Parathyroid adenoma (tissue), 2 donors: ENCODE data around the gene CCDC12.
"Not testable (repeated sequence)": the region's sequence is repeated elsewhere in the genome, so short reads cannot be mapped to it uniquely, and the experiment has no call there.

ENCODE experiments used
- H2AFZ ChIP-seq: fragments of 300-600 bp; sonication (generic); one replicate; pipeline ENCODE4 v1.7.0; 2017; ENCODE audit warnings: antibody characterized with exemption, mild to moderate bottlenecking
- H3K27ac ChIP-seq: fragments of 300-600 bp; sonication (generic); one replicate; pipeline ENCODE4 v1.7.0; 2017
- H3K27me3 ChIP-seq: fragments of 300-600 bp; sonication (generic); one replicate; pipeline ENCODE4 v1.7.0; 2017; ENCODE audit warnings: low read length; ENCODE audit not compliant: control insufficient read depth, insufficient read depth
- H3K36me3 ChIP-seq: fragments of 300-600 bp; sonication (generic); one replicate; pipeline ENCODE4 v1.7.0; 2017; ENCODE audit warnings: low read length; ENCODE audit not compliant: control insufficient read depth, insufficient read depth
- H3K4me1 ChIP-seq: fragments of 300-600 bp; sonication (generic); one replicate; pipeline ENCODE4 v1.7.0; 2017; ENCODE audit warnings: control low read depth
- H3K4me2 ChIP-seq: fragments of 300-600 bp; sonication (generic); one replicate; pipeline ENCODE4 v1.7.0; 2017; ENCODE audit warnings: low read length
- H3K4me3 ChIP-seq: fragments of 300-600 bp; sonication (generic); one replicate; pipeline ENCODE4 v1.7.0; 2017; ENCODE audit warnings: low read depth, low read length
- H3K79me2 ChIP-seq: fragments of 300-600 bp; sonication (generic); one replicate; pipeline ENCODE4 v1.7.0; 2017; ENCODE audit warnings: control low read depth
- H3K9ac ChIP-seq: fragments of 300-600 bp; sonication (generic); one replicate; pipeline ENCODE4 v1.7.0; 2017; ENCODE audit warnings: mild to moderate bottlenecking
- H3K9me3 ChIP-seq: fragments of 300-600 bp; sonication (generic); one replicate; pipeline ENCODE4 v1.7.0; 2017; ENCODE audit warnings: low read length; ENCODE audit not compliant: control insufficient read depth
- CTCF ChIP-seq: fragments of 300-600 bp; sonication (generic); IDR thresholded peaks from one replicate; pipeline ENCODE4 v1.7.0; 2017; ENCODE audit warnings: antibody characterized with exemption, mild to moderate bottlenecking
- donor health status: primary hyperparathyroidism.

Gene CCDC12

GRCh38 chr3:46912986-46913385 is 63.6 kb downstream of the CCDC12 start:
- Histone ChIP-seq H3K4me3 (no peak overlapping the region), H3K9me3 (no peaks in the 10 kb centered on the region), H3K27ac (no peak overlapping the region), H2AFZ (no peak overlapping the region), H3K4me1 (peaks cover 8% of the 10 kb centered on the region), H3K4me2 (no peak overlapping the region), H3K9ac (no peak overlapping the region), H3K36me3 (no peaks in the 10 kb centered on the region), H3K27me3 (no peaks in the 10 kb centered on the region), H3K79me2 (no peaks in the 10 kb centered on the region)
- TF ChIP-seq CTCF = no peak

- H3K36me3 ChIP-seq, H2AFZ ChIP-seq, H3K79me2 ChIP-seq, H3K4me1 ChIP-seq, H3K27ac ChIP-seq, H3K9ac ChIP-seq, H3K4me3 ChIP-seq, H3K4me2 ChIP-seq, H3K9me3 ChIP-seq, H3K27me3 ChIP-seq: not testable (repeated sequence)
Observed at GRCh38 chr3:46910914-46911313, 65.6 kb downstream of the CCDC12 start.

- no peak for TF ChIP-seq CTCF
- Histone ChIP-seq H2AFZ (no peak overlapping the region), H3K9ac (no peak overlapping the region), H3K27ac (no peak overlapping the region), H3K79me2 (no peaks in the 10 kb centered on the region), H3K4me1 (peaks cover 8% of the 10 kb centered on the region), H3K36me3 (no peaks in the 10 kb centered on the region), H3K9me3 (no peaks in the 10 kb centered on the region), H3K27me3 (no peaks in the 10 kb centered on the region), H3K4me2 (no peak overlapping the region), H3K4me3 (no peak overlapping the region)
Observed at GRCh38 chr3:46910166-46910760, 66.3 kb downstream of the CCDC12 start.

GRCh38 chr3:46909535-46910161 is 66.9 kb downstream of the CCDC12 start:
- no peak overlapping the region for H3K9ac ChIP-seq
- peaks cover 8% of the 10 kb centered on the region for H3K4me1 ChIP-seq
- no peak overlapping the region for H3K4me3 ChIP-seq
- no peak overlapping the region for H3K4me2 ChIP-seq
- no peak overlapping the region for H3K27ac ChIP-seq
- peak overlapping the region; percentile 47 for H2AFZ ChIP-seq
- no peaks in the 10 kb centered on the region for H3K36me3 ChIP-seq
- peak; percentile 88 for TF ChIP-seq CTCF
- no peaks in the 10 kb centered on the region for H3K9me3 ChIP-seq
- no peaks in the 10 kb centered on the region for H3K79me2 ChIP-seq
- H3K27me3 ChIP-seq = no peaks in the 10 kb centered on the region

- peak overlapping the region; percentile 47 for H2AFZ ChIP-seq
- H3K9me3 ChIP-seq = no peaks in the 10 kb centered on the region
- no peak overlapping the region for H3K4me2 ChIP-seq
- no peak for TF ChIP-seq CTCF
- H3K9ac ChIP-seq = no peak overlapping the region
- H3K4me1 ChIP-seq = peaks cover 7% of the 10 kb centered on the region
- no peaks in the 10 kb centered on the region for H3K36me3 ChIP-seq
- H3K4me3 ChIP-seq = no peak overlapping the region
- no peak overlapping the region for H3K27ac ChIP-seq
- no peaks in the 10 kb centered on the region for H3K79me2 ChIP-seq
- no peaks in the 10 kb centered on the region for H3K27me3 ChIP-seq
Observed at GRCh38 chr3:46908986-46909534, 67.5 kb downstream of the CCDC12 start.
